Measurements from ENCODE around the gene COPG2. TPM values are rescaled to one million over a fixed set of nuclear protein-coding genes. Genes with fewer than 3 reads are reported as not detected.

COPG2 gene
- polyA plus RNA-seq, 1 of the 3 experiments (the other 2 are of a cell fraction): 44.3 TPM

GRCh38 chr7:130478991-130479390 is 189.6 kb downstream of the COPG2 start:
- H3K4me2 ChIP-seq: no peak overlapping the region
- H3K27me3 ChIP-seq (ENCODE audit: insufficient read depth): no peaks in the 10 kb centered on the region
- no peak for TF ChIP-seq MXI1 (IDR thresholded peaks at IDR 0.05; ENCODE audit: low read depth, low read length)
- no peak overlapping the region for H3K4me3 ChIP-seq (ENCODE audit: low read depth in 2 of 2, low read length in 1 of 2)
- no peaks in the 10 kb centered on the region for H4K20me1 ChIP-seq (ENCODE audit: insufficient read depth)
- no peaks in the 10 kb centered on the region for H3K9me2 ChIP-seq
- no peaks in the 10 kb centered on the region for H3K36me3 ChIP-seq (replicated peaks in 1 of 2; ENCODE audit: control insufficient read depth in 1 of 2, insufficient read depth in 2 of 2, low read length in 1 of 2)
- 89% methylated on average over 3 of the region's 3 CpGs for WGBS (ENCODE audit: low lambda C conversion rate)
- DNase-seq: no peak
- H3K4me1 ChIP-seq (ENCODE audit: control insufficient read depth in 1 of 2, insufficient read depth in 2 of 2, low read depth in 1 of 2, low read length in 1 of 2): peaks cover 0 to 3% of the 10 kb centered on the region in 2 experiments; a peak in 1 of 4 replicates
- ChIA-PET POLR2A (no interaction called here), CTCF (no interaction called here)
- H3K79me2 ChIP-seq (ENCODE audit: insufficient read depth): no peaks in the 10 kb centered on the region
- H3K9me3 ChIP-seq: peaks cover 8% of the 10 kb centered on the region; the same call in 1 of the 2 replicates
- H2AFZ ChIP-seq (ENCODE audit: low read depth): no peak overlapping the region
- H3K27ac ChIP-seq (ENCODE audit: low read depth in 2 of 2, low read length in 1 of 2): no peak overlapping the region
- H3K9ac ChIP-seq: no peak overlapping the region
- H3F3A ChIP-seq (replicated peaks; ENCODE audit: insufficient read depth): peaks cover 5% of the 10 kb centered on the region

GRCh38 chr7:130476297-130477150 is 192.0 kb downstream of the COPG2 start:
- H4K20me1 ChIP-seq (ENCODE audit: insufficient read depth): no peaks in the 10 kb centered on the region
- H3K9ac ChIP-seq: no peak overlapping the region
- H3K79me2 ChIP-seq (ENCODE audit: insufficient read depth): no peaks in the 10 kb centered on the region
- no peaks in the 10 kb centered on the region; a peak in 1 of 4 replicates for H3K4me1 ChIP-seq (ENCODE audit: control insufficient read depth in 1 of 2, insufficient read depth in 2 of 2, low read depth in 1 of 2, low read length in 1 of 2)
- H3K9me2 ChIP-seq: no peaks in the 10 kb centered on the region
- no peak for TF ChIP-seq GABPA (IDR thresholded peaks at IDR 0.05; ENCODE audit: low read depth)
- no peak for TF ChIP-seq RFX5 (IDR thresholded peaks at IDR 0.05; ENCODE audit: low read length)
- no peak for TF ChIP-seq RCOR1 (IDR thresholded peaks at IDR 0.05; ENCODE audit: low read length)
- no peak for TF ChIP-seq CTCF (IDR thresholded peaks at IDR 0.05)
- TF ChIP-seq TEAD4 (IDR thresholded peaks at IDR 0.05; ENCODE audit: borderline replicate concordance, insufficient read depth): no peak
- no peak for TF ChIP-seq NRF1 (IDR thresholded peaks at IDR 0.05; ENCODE audit: low read depth, low read length)
- no peak for TF ChIP-seq RAD21 (IDR thresholded peaks at IDR 0.05; ENCODE audit: low read length)
- no peak for DNase-seq
- H3K9me3 ChIP-seq: peaks cover 8% of the 10 kb centered on the region; the same call in 1 of the 2 replicates
- H2AFZ ChIP-seq (ENCODE audit: low read depth): no peak overlapping the region
- H3F3A ChIP-seq (replicated peaks; ENCODE audit: insufficient read depth): no peaks in the 10 kb centered on the region
- H3K36me3 ChIP-seq (replicated peaks in 1 of 2; ENCODE audit: control insufficient read depth in 1 of 2, insufficient read depth in 2 of 2, low read length in 1 of 2): no peaks in the 10 kb centered on the region
- no peak overlapping the region for H3K4me2 ChIP-seq
- no peak overlapping the region for H3K4me3 ChIP-seq (ENCODE audit: low read depth in 2 of 2, low read length in 1 of 2)
- H3K27me3 ChIP-seq (ENCODE audit: insufficient read depth): no peaks in the 10 kb centered on the region
- 67% methylated on average over 9 of the region's 9 CpGs for WGBS (ENCODE audit: low lambda C conversion rate)
- POLR2A ChIA-PET: no interaction called here
- H3K27ac ChIP-seq (ENCODE audit: low read depth in 2 of 2, low read length in 1 of 2): no peak overlapping the region
- CTCF ChIA-PET: no interaction called here

GRCh38 chr7:130475776-130476175 is 192.8 kb downstream of the COPG2 start:
- Histone ChIP-seq H3K9me2 (no peaks in the 10 kb centered on the region), H3K27ac (ENCODE audit: low read depth in 2 of 2, low read length in 1 of 2) (no peak overlapping the region), H3K4me1 (ENCODE audit: control insufficient read depth in 1 of 2, insufficient read depth in 2 of 2, low read depth in 1 of 2, low read length in 1 of 2) (no peaks in the 10 kb centered on the region; a peak in 1 of 4 replicates), H3K36me3 (replicated peaks in 1 of 2; ENCODE audit: control insufficient read depth in 1 of 2, insufficient read depth in 2 of 2, low read length in 1 of 2) (no peaks in the 10 kb centered on the region), H3K4me3 (ENCODE audit: low read depth in 2 of 2, low read length in 1 of 2) (no peak overlapping the region), H3K79me2 (ENCODE audit: insufficient read depth) (no peaks in the 10 kb centered on the region), H3K27me3 (ENCODE audit: insufficient read depth) (no peaks in the 10 kb centered on the region), H3K4me2 (no peak overlapping the region), H4K20me1 (ENCODE audit: insufficient read depth) (no peaks in the 10 kb centered on the region), H3K9ac (no peak overlapping the region), H3K9me3 (peaks cover 8% of the 10 kb centered on the region; the same call in 1 of the 2 replicates), H3F3A (replicated peaks; ENCODE audit: insufficient read depth) (no peaks in the 10 kb centered on the region), H2AFZ (ENCODE audit: low read depth) (no peak overlapping the region)
- WGBS (ENCODE audit: low lambda C conversion rate): 62% methylated on average over 7 of the region's 7 CpGs
- ChIA-PET CTCF (interaction anchor here (0.6 kb wide), 1 partner anchor 183 kb away, joined by 4 read pairs; no protein-coding TSS in a partner anchor), POLR2A (no interaction called here)
- no peak for TF ChIP-seq FOXJ3 (CRISPR knock-in tag; IDR thresholded peaks at IDR 0.05)
- TF ChIP-seq FOXM1 (IDR thresholded peaks at IDR 0.05; ENCODE audit: low read depth): no peak
- TF ChIP-seq TEAD4 (IDR thresholded peaks at IDR 0.05; ENCODE audit: borderline replicate concordance, insufficient read depth): no peak
- no peak for TF ChIP-seq MXI1 (IDR thresholded peaks at IDR 0.05; ENCODE audit: low read depth, low read length)
- DNase-seq: no peak

Data from SK-N-SH (cell line).